CD4-positive, alpha-beta T cell (primary cell): Measurements from ENCODE around the gene BSND. TPM values are rescaled to one million over a fixed set of nuclear protein-coding genes. Genes with fewer than 3 reads are reported as not detected.

ENCODE experiments used
- ATAC-seq: fragments of 200-7000 bp; cut with Tn5 transposase; one replicate; pipeline ENCODE4 v1.10.0; 2022; ENCODE audit warnings: mild to moderate bottlenecking; ENCODE audit not compliant: poor library complexity
- CTCF ChIA-PET: fragments of 350-600 bp; sonication (Branson Sonifier 250); formaldehyde crosslinking; loops from one replicate; lab custom pipeline; 2021; ENCODE audit warnings: antibody characterized with exemption, inconsistent platforms; lab: Charles Lee
- POLR2A ChIA-PET: fragments of 350-600 bp; sonication (Branson Sonifier 250); formaldehyde crosslinking; loops from one replicate; lab custom pipeline; 2021; ENCODE audit warnings: antibody characterized with exemption, inconsistent platforms; lab: Charles Lee
- DNase-seq, 14 experiments: peaks; one replicate each; pipeline ENCODE4 v3.0.0-alpha.2; 2013 to 2020; ENCODE audit warnings: mixed read lengths in 2 of 14
- H3K27ac ChIP-seq, 2 donors: one replicate each; pipeline versions ENCODE4 v1.5.1 to v1.7.0; 2013; ENCODE audit warnings: low read length in 2 of 2, low read depth in 1 of 2, mild to moderate bottlenecking in 1 of 2
- H3K27me3 ChIP-seq, 2 experiments: 1 replicate in 1 of 2; 2 replicates in 1 of 2; pipeline versions ENCODE4 v1.6.1 to v1.7.0; 2013; ENCODE audit warnings: low read length in 2 of 2, control low read depth in 1 of 2, mild to moderate bottlenecking in 1 of 2, moderate library complexity in 1 of 2; ENCODE audit not compliant: insufficient read depth in 2 of 2, control insufficient read depth in 1 of 2
- H3K36me3 ChIP-seq: one replicate; pipeline ENCODE4 v1.6.1; 2013; ENCODE audit warnings: low read length, control low read depth; ENCODE audit not compliant: insufficient read depth
- H3K4me1 ChIP-seq: one replicate; pipeline ENCODE4 v1.6.1; 2013; ENCODE audit warnings: low read length, control low read depth; ENCODE audit not compliant: insufficient read depth
- H3K4me3 ChIP-seq: one replicate; pipeline ENCODE4 v1.5.1; 2013; ENCODE audit warnings: mild to moderate bottlenecking, low read length, moderate library complexity
- H3K9me3 ChIP-seq, 2 experiments: 1 replicate in 1 of 2; 2 replicates in 1 of 2; pipeline versions ENCODE4 v1.6.1 to v1.7.0; 2013; ENCODE audit warnings: low read length in 2 of 2, mild to moderate bottlenecking in 2 of 2, control low read depth in 1 of 2, moderate library complexity in 1 of 2; ENCODE audit not compliant: control insufficient read depth in 1 of 2, insufficient read depth in 1 of 2
- H3K27ac Mint-ChIP-seq: one replicate; pipeline ENCODE4 v1.8.0; 2020; ENCODE audit warnings: mixed read lengths
- H3K27me3 Mint-ChIP-seq: one replicate; pipeline ENCODE4 v1.8.0; 2021; ENCODE audit warnings: mixed read lengths
- H3K36me3 Mint-ChIP-seq: one replicate; pipeline ENCODE4 v1.8.0; 2021; ENCODE audit warnings: low read depth, mixed read lengths
- H3K4me1 Mint-ChIP-seq: one replicate; pipeline ENCODE4 v1.8.0; 2021; ENCODE audit warnings: low read depth, mixed read lengths
- H3K4me3 Mint-ChIP-seq: one replicate; pipeline ENCODE4 v1.8.0; 2020; ENCODE audit warnings: mild to moderate bottlenecking, mixed read lengths
- H3K9me3 Mint-ChIP-seq: one replicate; pipeline ENCODE4 v1.8.0; 2020; ENCODE audit warnings: mixed read lengths
- intact Hi-C, 2 experiments: fragments of 100-400 bp; cut with DNase I in 1 of 2; cut with micrococcal nuclease in 1 of 2; formaldehyde crosslinking; loops; one replicate each; pipeline versions ENCODE4 v1.15.1 to v1.9.0; 2023 to 2025; cut with DNase I, micrococcal nuclease
- total RNA-seq, 174 experiments: library from RNA in 2 of 174; stranded (reverse) in 2 of 174; gene quantifications; one replicate each; pipeline ENCODE4 v1.2.3 and lab custom pipeline; 2021 to 2026
- TF ChIP-seq, protein P1 (sequence below): fragments of 200-600 bp; IDR thresholded peaks from one replicate; pipeline ENCODE4 v1.8.0; 2022; ENCODE audit warnings: antibody characterized with exemption, mild to moderate bottlenecking

The BSND gene
- total RNA-seq, 2 experiments from 2014 or later: not detected

GRCh38 chr1:55059302-55060132, 60.8 kb downstream of the BSND start:
- Histone ChIP-seq H3K4me1 (no peaks in the 10 kb centered on the region), H3K9me3 (no peaks in the 10 kb centered on the region), H3K27me3 (no peaks in the 10 kb centered on the region), H3K27ac (no peak overlapping the region), H3K4me3 (no peak overlapping the region), H3K36me3 (no peaks in the 10 kb centered on the region)
- H3K27me3 Mint-ChIP-seq: no peaks in the 10 kb centered on the region
- H3K36me3 Mint-ChIP-seq: no peaks in the 10 kb centered on the region
- intact Hi-C loops: no loop called here
- TF ChIP-seq, protein P1, sequence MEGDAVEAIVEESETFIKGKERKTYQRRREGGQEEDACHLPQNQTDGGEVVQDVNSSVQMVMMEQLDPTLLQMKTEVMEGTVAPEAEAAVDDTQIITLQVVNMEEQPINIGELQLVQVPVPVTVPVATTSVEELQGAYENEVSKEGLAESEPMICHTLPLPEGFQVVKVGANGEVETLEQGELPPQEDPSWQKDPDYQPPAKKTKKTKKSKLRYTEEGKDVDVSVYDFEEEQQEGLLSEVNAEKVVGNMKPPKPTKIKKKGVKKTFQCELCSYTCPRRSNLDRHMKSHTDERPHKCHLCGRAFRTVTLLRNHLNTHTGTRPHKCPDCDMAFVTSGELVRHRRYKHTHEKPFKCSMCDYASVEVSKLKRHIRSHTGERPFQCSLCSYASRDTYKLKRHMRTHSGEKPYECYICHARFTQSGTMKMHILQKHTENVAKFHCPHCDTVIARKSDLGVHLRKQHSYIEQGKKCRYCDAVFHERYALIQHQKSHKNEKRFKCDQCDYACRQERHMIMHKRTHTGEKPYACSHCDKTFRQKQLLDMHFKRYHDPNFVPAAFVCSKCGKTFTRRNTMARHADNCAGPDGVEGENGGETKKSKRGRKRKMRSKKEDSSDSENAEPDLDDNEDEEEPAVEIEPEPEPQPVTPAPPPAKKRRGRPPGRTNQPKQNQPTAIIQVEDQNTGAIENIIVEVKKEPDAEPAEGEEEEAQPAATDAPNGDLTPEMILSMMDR: no peak
- CTCF ChIA-PET: no interaction called here
- H3K4me1 Mint-ChIP-seq: no peaks in the 10 kb centered on the region
- H3K4me3 Mint-ChIP-seq: no peak overlapping the region
- POLR2A ChIA-PET: no interaction called here
- H3K9me3 Mint-ChIP-seq: no peaks in the 10 kb centered on the region
- no peak overlapping the region for H3K27ac Mint-ChIP-seq
- no peak for ATAC-seq
- DNase-seq: peak in 1 of 14 experiments; percentile 23

DNA sequence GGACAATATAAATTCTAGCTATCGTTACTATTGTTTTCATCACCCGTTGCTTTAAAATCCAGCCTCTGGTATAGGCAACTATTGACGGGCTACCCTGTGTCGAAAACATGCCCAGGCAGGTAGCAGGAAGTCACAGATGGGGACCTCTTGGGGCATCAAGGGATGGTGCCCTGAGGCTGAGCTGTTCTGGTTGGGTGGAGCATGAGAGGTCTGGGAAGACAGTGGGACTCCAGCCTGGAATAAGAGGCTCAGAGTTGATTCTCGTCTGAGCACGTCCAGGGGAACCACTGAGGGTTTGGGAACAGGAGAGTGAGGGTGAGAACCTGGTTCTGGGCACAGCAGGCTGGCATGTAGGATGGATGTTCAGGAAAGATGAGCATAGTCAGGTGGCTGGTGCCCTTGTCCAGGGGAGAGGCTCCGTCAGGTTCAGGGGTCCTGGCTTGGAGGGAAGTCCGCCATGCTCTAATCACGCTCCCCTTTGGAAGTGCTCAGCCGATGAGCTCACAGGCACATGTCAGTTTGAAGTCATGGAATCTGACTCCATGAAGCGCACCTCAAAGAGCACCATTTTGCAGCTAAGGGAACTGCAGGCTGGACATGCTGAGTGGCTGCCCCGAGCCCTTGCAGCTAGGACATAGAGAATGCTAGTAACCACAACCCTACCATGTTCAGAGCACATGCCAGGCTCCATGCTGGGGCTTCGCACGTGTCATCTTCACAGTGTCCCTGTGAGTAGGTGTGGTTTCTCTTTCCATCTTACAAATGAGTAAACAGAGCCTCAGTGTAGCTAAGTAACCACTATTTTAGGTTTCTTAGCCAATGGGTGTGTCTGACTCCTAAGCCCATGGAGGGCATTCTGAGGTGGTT, 61.6 kb downstream of the BSND start:
- ATAC-seq: no peak
- no peaks in the 10 kb centered on the region for H3K4me1 ChIP-seq
- no peaks in the 10 kb centered on the region for H3K36me3 ChIP-seq
- TF ChIP-seq, protein P1: no peak
- H3K4me3 ChIP-seq: no peak overlapping the region
- H3K36me3 Mint-ChIP-seq: no peaks in the 10 kb centered on the region
- no peaks in the 10 kb centered on the region for H3K27me3 Mint-ChIP-seq
- no peaks in the 10 kb centered on the region for H3K9me3 Mint-ChIP-seq
- H3K4me1 Mint-ChIP-seq: no peaks in the 10 kb centered on the region
- H3K27ac Mint-ChIP-seq: no peak overlapping the region
- CTCF ChIA-PET: interaction anchor here (0.6 kb wide), 1 partner anchor 9 kb away, joined by 3 read pairs; no protein-coding TSS in a partner anchor
- no peak for DNase-seq
- H3K4me3 Mint-ChIP-seq: no peak overlapping the region
- no peak overlapping the region for H3K27ac ChIP-seq
- H3K27me3 ChIP-seq: no peaks in the 10 kb centered on the region
- intact Hi-C loops: no loop called here
- H3K9me3 ChIP-seq: no peaks in the 10 kb centered on the region
- POLR2A ChIA-PET: no interaction called here

DNA sequence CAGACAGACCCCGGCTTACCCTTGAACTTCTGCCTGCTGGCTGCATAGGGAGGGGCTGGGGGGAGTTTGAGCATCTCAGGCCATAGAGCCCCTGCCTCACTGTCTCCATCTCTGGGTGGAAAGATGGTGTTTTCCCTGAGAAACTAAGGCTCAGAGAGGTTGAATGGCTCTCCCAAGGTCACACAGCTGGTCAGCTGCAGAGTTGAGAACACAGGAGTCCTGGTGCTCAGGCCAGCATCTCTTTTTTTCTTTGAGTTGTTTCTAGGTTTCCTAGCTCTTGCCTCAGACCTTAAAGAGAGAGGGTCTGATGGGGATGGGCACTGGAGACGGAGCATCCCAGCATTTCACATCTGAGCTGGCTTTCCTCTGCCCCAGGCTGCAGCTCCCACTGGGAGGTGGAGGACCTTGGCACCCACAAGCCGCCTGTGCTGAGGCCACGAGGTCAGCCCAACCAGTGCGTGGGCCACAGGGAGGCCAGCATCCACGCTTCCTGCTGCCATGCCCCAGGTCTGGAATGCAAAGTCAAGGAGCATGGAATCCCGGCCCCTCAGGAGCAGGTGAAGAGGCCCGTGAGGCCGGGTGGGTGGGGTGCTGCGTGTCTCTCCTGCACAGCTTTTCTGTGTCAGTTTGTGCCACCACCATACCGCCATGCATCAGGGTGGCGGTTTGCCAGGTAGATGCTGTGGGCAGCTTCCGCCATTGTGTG, 62.4 kb downstream of the BSND start:
- Mint-ChIP-seq H3K27me3 (no peaks in the 10 kb centered on the region), H3K36me3 (peaks cover 6% of the 10 kb centered on the region), H3K9me3 (no peaks in the 10 kb centered on the region), H3K4me3 (no peak overlapping the region), H3K27ac (no peak overlapping the region), H3K4me1 (no peaks in the 10 kb centered on the region)
- ChIA-PET POLR2A (no interaction called here), CTCF (interaction anchor here (0.6 kb wide), 1 partner anchor 8 kb away, joined by 3 read pairs; no protein-coding TSS in a partner anchor)
- no peak overlapping the region for H3K27ac ChIP-seq
- H3K4me3 ChIP-seq: no peak overlapping the region
- no peaks in the 10 kb centered on the region for H3K27me3 ChIP-seq
- intact Hi-C loops: no loop called here
- ATAC-seq (no peak), DNase-seq (peak in 1 of 14 experiments; percentile 23)
- H3K4me1 ChIP-seq: no peaks in the 10 kb centered on the region
- H3K9me3 ChIP-seq: no peaks in the 10 kb centered on the region
- no peaks in the 10 kb centered on the region for H3K36me3 ChIP-seq
- TF ChIP-seq, protein P1: no peak
